HTR-8/SVneo (cell line): ENCODE measurements around the gene CTNND2.

Source experiments
- DNase-seq: peaks from one replicate; pipeline ENCODE4 v3.0.0; 2011; ENCODE audit warnings: low spot score, mixed read lengths; ENCODE audit not compliant: insufficient read length
- FAIRE-seq: peaks from 2 replicates; lab custom pipeline; 2011; peaks lifted over from hg19 to GRCh38; lab: Jason Lieb, UNC

Gene CTNND2

DNA sequence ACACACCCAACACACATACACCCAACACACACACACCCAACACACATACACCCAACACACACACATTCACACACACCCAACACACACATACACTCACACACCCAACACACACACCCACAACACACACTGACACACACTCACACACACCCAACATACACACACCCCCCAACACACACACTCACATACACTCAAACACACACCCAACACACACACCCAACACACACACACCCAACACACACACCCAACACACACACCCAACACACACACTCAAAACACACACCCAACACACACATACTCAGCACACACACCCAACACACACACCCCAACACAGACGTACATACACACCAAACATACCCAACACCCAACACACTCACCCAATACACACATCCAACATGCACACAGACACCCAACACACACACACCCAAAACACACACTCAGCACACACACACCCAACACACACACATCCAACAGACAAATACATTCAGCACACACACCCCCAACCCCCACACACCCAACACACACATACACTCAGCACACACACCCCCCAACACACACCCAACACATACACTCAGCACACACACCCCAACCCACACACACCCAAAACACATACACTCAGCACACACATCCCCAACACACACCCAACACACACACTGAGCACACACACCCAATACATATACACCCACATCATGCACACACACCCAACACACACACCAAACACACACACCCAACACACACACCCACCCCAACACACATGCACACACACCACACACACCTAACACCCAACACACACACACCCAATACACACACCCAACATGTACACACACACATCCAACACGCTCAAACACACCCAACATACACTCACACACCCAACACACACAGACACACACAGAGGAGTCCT lies 663.7 kb downstream of the CTNND2 start:
- FAIRE-seq: no peak
- DNase-seq: no peak

DNA sequence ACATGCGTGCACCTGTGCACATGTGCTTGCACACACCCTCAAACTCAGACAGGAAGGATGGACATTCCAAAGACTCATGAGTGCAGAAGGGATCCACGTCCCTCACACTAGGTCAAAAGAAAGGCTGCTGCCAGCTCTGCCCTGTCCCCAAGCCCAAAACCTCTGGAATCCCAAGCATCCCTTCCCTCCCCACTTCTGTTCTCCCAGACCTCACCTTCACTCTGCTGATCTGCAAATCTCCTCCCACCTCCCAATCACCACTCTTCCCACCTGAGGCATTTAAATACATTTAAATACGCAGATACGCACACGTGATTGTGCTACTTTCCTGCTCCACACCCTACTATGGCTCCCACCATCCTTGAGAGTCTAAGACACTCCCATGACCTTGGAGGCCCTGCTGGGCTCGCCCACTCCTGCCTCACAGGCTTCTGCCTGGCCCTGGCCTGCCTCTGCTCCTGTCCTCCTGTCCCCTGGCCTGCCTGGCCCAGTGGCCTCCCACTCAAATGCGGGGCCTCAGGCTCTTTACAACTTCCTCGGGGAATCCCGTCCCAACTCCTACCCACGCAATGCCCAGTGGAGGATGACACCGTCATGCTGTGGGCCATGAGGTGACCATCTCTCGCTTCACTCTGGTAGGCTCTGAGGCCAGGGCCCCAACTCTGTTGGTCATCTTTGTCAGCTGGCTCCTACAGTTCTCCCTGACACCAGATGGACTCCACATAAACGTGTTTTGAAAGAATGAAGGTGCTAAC lies 664.8 kb downstream of the CTNND2 start:
- no peak for DNase-seq
- FAIRE-seq: peak; percentile 9

DNA sequence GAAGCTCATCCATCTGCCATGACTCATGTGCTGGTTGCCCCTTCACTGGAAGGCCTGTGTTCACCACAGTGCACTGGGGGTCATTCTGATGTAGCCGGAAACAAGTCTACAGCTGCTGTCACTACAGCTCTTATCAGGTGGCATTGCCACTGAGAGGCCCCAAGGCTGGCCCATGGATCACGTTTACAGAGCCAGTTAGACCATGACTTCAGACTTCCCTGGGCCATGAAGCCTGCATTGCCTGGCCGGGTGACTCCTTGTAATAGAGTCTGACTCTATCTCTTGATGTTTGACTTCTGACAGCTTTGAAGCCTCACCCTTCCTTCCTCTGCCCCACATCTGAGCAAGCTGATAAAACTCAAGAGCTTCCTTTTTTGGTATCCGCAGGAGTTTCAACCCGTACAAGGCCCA lies 669.7 kb downstream of the CTNND2 start:
- DNase-seq: no peak
- FAIRE-seq: no peak

DNA sequence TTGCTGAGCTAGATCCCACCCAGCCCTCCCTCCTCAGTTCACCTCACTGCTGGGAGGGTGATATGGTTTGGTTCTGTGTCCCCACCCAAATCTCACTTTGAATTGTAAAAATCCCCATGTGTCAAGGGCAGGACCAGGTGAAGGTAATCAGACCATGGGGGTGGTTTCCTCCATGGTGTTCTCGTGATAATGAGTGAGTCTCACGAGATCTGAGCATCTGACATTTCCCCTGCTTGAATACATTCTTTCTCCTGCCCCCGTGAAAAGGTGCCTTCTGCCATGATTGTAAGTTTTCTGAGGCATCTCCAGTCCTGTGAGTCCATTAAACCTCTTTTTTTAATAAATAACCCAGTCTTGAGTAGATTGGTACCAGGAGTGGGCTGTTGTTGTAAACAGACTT lies 673.4 kb downstream of the CTNND2 start:
- DNase-seq: no peak

DNA sequence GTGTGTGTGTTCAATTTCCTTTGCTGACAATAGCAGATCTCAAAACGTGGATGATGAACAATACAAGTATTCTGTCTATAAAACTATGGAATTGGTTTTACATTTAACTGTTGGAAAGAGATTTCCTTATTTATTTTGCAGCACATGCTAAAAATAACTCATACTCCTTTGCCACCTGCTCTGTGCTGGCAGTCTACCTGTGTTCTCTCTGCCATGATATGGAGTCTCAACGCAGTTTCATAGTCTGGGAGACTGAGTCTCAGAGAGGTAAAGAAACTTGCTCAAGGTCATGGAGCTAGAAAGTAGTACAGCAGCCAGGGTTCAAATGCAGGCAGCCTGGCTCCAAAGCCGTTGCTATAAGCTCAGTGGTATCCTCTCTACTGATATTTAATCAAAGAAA lies 677.2 kb downstream of the CTNND2 start:
- DNase-seq (no peak), FAIRE-seq (no peak)

More for the DNA sequence above, 673.4 kb downstream of the CTNND2 start:
- no peak for FAIRE-seq

DNA sequence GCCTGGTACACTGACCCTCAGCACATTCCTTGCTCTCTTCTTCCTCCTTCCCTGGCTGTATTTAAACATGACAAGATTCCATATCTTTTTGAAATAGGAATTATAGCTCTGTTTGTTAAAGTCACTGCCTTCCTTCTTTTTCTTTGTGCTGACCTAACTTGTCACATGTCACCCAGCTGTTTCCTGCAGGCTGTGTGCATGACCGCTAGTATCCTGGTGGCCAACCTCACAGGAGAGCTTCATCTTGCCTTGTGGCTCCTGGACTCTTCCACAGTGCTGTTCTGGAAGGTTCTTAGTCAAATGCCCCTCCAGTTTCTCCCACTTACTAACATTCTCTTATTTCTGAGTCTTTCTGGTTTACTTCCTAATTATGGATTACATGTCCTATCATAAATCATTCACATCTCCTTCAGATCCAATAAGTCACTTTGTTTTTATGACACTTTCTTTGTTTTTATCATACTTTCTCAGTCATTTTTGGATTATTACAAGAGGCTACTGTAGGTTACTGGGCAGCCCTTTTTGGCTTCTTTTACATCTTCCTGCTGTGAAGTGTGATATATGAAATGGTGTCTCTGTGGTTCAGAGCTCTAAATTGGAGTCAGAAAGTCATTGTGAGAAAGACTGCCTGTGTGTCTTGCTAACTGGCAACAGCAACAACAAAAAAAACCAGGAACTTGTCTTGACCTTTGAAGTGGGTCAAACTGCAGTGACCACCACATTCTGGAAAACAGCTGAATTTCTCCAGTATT lies 679.6 kb downstream of the CTNND2 start:
- DNase-seq (no peak), FAIRE-seq (no peak)

DNA sequence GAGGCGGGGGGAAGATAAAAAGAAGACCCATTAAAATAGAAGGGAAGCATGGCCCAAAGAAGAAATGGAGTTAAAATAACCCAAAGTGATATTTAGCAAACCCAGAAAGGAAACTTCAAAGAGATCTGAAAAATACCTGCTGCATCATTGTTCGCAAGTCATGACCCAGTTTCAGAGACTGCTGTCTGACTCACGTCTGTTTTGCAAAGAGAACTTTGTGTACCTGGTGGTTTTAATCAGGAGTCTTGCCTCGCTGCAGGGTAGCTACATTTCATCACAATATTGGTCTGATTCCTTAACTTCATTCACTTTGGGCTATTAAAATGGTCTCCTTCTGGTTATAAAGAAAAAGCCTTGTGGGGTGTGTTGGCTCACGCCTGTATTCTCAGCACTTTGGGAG lies 682.1 kb downstream of the CTNND2 start:
- no peak for DNase-seq
- no peak for FAIRE-seq

DNA sequence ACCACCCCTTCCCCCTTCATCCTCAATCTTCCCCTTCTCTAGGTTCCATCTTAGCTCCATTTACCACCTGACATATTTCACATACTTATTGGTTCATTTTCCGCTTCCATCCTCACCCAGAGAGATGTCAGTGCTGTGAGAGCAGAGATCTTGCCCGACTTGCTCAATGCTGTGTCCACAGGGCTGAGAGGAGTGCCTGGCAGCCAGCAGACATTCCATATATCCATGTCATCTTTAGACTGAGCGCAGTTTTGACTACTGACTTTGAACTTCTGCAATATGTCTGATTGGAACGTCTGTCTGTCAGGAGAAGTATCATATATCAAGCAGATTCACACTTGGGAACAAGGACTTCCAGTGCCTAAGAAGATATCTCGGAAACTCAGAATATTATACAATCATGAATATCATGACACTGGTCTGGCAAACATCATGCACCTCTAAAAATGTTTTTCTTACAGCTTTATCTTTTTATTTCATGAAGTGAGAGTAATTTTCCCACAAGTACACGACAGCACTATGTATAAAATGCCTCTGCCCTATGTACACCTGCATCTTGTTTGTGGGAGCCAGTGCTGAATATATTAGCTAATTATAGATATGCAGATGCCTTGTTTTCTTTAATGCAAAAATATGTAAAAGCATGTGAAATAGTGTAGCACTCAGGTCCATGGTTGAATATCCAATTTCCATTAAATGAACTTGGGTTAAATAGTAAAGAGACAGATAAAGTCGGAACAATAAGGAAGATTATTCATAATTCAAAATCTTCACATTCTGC lies 689.2 kb downstream of the CTNND2 start:
- FAIRE-seq: peak; percentile 42

DNA sequence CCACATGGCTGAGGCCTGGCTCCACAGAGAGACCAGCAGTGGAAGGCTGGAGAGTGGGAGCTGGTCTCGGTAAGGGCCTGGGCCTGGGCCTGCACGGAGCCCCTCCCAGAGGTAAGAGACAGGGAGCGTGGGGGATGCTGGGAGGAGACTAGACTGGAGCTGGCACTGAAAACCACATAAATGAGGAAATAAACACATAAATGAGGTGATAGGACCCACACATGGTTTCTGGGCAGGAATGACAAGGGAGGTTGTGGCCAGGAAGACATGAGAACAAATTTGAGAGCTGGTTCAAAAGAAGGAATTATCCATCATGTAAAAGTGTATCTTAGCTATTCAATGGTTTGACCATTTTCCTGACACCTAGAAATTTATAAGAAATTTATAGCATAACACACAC lies 691.5 kb downstream of the CTNND2 start:
- FAIRE-seq (no peak), DNase-seq (no peak)

More for the DNA sequence above, 689.2 kb downstream of the CTNND2 start:
- DNase-seq: no peak

DNA sequence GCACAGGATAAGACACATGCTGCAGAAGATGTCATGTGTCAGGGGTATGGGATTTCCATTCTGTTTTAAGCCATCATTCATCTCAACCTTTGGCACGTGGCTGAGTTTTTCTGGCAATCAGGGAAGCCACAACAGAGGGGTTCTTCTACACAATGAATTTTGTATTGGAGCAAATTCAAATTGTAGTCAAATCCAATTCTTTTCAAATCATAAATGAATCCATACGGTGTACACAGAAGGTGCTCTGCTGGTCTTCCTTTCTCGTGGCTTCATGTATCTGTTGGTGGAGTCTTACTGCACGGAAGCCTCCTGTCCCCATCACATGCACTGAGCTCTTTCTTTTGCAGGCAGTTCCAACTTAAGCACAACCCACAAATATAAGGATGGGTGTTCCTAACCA lies 706.5 kb downstream of the CTNND2 start:
- DNase-seq (no peak), FAIRE-seq (no peak)

DNA sequence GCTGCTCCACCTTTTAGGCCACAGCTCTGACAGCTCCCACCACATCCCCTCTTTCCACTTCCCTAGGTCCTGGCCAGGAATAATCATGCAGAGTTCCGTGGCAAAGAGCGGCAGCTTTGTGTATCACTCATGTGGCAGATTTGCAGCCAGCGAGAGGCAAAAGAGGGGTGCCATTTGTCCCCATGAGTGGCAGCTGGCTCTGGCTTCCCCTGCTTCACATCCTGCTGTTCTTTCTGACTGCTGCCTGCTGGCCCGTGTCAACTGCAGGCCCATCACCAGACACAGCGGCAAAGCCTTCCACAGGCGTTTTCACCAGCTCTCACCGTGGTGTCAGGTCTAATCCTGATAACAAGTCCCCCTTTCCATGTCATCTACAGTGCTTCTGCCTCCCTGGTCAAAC lies 712.6 kb downstream of the CTNND2 start:
- FAIRE-seq: no peak

DNA sequence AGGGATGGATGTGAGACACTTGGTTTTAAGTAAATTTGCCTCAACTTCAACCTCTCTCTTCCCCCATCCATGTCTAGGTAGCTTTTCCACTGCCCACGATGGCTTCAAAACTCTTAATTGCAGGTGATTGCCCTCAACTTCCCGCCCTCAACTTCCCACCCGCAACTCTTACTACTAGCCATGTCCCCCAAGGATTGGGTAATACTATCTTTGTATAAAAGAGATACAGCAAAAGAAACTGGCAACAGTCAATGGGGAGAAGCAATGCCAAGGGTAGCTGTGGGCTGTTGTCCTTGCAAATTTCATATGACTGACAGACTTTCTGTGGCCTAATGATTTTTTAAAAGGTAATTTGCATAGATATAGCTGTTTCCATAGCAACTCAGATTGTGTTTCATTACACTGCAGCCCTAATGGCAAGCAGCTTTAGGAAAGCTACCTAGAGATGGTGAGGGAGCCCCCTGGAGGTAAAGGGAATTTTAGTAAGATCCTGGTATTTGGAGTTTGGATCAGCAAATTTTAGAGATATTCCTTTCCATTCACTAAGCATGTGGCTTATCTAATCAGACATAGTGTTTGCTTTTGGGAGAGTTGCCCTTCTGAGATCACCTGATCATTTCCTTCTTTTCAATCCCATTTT lies 721.7 kb downstream of the CTNND2 start:
- DNase-seq (peak; percentile 48), FAIRE-seq (peak; percentile 31)

More for the DNA sequence above, 712.6 kb downstream of the CTNND2 start:
- DNase-seq: no peak

DNA sequence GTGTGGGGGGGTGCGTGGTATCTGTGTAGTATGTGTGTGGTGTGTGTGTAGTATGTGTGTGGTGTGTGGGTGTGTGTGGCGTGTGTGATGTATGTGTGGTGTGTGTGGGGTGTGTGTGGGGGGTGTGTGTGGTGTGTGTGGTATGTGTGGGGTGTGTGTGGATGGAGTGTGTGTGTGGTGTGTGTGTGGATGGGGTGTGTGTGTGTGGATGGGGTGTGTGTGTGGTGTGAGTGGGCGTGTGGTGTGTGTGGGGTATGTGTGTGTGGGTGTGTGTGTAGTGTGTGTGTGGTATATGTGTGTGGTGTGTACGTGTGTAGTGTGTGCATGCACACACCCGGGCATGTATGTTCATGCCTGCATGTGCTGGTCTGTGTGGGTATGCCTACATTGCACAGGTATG lies 722.3 kb downstream of the CTNND2 start:
- DNase-seq: no peak
- FAIRE-seq: no peak

DNA sequence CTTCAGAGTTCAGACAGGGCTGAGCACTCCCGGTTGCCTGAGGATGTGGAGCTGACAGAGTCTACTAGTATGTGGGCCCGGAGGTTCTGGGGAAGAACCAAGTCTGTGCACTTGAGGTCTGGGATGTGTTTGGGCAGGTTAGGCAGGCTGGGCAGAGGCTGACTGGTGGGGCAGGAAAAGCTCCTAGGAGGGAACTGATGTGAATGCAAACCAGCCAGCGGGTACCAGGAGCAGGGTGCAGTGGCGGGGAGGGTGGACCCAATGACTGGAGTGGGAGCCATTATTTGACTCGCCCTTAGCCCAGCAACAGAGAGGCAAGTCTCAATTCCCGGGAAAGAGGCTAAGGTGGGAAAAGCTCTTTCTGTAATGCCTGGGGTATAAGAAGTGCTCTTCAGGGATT lies 723.4 kb downstream of the CTNND2 start:
- DNase-seq (no peak), FAIRE-seq (no peak)

DNA sequence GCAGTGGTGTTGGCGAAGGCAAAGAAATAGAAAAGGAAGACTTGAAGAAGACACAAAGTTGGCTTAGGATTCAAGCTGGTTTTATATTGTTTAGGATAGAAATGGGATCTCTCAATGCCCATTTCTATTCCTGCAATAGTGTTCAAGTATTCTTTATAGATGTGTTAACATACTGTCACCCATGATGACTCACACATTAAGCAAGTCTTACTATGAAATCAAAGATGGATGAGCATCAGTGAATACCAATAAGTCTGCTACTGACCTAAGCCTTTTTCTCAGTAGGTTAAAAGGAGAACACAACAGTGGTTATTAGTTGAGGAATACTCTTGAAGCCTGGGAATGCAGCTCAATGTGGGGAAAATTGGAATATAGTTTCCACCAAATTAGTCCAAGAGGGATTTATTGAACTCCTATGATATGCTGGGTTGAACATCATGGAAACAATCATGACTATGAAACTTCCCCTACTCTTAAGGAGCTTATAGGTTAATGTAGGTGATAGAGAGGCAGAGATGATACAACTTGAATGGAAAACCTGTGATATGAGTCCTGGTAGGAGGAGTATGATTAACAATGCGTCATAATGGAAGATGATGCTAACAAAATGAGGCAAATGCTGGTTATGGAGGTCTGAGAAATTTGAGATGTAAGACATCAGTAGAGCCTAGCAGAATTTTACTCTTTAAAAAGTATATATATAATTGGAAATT lies 726.1 kb downstream of the CTNND2 start:
- DNase-seq (no peak), FAIRE-seq (peak; percentile 42)

DNA sequence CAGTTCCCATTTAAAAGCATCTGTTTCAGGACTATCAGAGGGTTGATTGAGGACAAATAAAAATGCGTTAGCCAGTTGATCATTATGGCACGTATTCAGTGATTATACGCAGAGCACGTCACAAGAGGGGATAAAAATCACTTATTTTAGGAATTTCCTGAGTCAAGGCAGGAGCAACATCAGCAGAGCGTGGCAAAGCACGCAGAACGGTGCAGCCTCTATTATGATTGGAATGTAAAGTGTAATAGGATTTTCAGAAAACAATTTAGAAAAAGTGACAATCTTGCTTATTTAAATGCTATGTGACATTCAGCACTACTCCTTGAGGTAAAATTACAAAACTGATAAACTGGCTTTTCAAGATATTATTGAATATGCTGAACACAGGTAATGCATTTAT lies 729.7 kb downstream of the CTNND2 start:
- peak; percentile 46 for FAIRE-seq
- no peak for DNase-seq

DNA sequence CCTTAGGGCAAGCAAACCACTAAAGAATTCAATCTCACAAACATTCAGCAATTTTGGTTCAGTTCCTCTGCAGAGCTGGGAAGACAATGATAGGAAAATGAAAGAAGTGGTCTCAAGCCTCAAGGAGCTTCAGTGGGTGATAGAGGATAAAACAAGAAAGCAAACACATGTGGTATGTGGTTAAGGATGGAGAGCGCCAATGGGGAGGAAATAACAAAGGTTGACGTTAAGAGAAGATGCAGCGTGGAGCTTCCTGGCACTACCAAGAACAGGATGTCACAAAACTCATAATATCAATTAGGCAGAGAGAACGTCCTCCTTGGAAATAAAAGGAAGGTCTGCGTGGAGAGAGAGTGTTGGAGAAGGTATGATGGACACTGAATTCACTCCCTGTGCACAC lies 731.8 kb downstream of the CTNND2 start:
- FAIRE-seq (no peak), DNase-seq (no peak)

DNA sequence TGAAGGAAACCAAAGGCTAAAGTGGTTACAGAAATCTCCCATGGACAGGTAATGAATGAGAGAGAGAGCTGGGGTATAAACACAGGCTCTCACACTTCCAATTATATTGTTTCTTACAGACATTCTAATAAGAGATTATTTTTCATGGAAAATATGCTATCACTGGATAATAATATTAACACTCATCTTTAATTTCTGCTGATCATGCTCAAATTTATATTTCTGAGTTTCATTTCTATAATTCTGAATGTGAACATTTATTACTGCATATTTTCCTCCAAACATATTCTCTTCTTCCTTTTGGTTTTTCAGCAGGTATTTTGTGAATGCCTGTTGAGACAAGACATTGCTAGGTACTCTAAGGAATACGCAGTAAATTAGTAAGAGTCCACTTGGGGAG lies 733.0 kb downstream of the CTNND2 start:
- DNase-seq: no peak
- no peak for FAIRE-seq

DNA sequence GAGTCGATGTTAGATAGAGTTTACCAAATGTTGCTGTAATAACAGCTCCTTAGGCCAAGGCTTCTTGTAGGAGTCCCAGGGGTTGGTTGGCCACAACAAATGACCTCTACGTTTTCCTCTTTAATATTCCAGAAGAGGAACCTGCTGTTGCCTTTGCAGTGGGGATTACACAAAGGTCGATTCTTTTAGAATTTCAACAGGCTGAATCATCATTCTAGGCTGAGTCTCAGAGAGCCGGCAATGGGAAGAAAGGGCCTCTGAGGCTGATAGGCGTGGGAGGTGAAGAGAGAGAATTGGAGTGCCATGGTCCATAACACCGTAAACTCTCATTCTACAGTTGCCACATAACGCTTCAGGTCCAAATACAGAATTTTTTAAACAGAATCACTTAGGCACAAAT lies 737.3 kb downstream of the CTNND2 start:
- FAIRE-seq: no peak
- DNase-seq: no peak
